Pancreas (tissue), 10 donors: Measurements from ENCODE around the gene NIPAL1. TPM values are rescaled to one million over a fixed set of nuclear protein-coding genes. Genes with fewer than 3 reads are reported as not detected.

Source experiments
- ATAC-seq, 4 donors: fragments of 200-7000 bp; cut with Tn5 transposase; one replicate each; pipeline versions ENCODE4 v1.8.0 to v1.9.1; 2020; ENCODE audit warnings: mild to moderate bottlenecking in 4 of 4, moderate library complexity in 4 of 4
- DNase-seq, 6 donors: peaks; one replicate each; pipeline ENCODE4 v3.0.0-alpha.2; 2020
- FAIRE-seq: peaks from 2 replicates; lab custom pipeline; 2012; peaks lifted over from hg19 to GRCh38; lab: Jason Lieb, UNC
- H3K27ac ChIP-seq, 4 donors: fragments of 200-600 bp; sonication (generic); 1 replicate in 3 of 4; 2 replicates in 1 of 4; pipeline versions ENCODE4 v1.5.0 to v1.8.0; 2020
- H3K27me3 ChIP-seq, 4 donors: fragments of 200-600 bp; one replicate each; pipeline ENCODE4 v1.8.0; 2021
- H3K36me3 ChIP-seq, 3 donors: fragments of 200-600 bp; sonication (generic) in 1 of 3; one replicate each; pipeline versions ENCODE4 v1.5.0 to v1.8.0; 2020 to 2021
- H3K4me1 ChIP-seq, 3 donors: fragments of 200-600 bp; one replicate each; pipeline ENCODE4 v1.8.0; 2021
- H3K4me3 ChIP-seq, 4 donors: fragments of 200-600 bp; sonication (generic) in 2 of 4; one replicate each; pipeline versions ENCODE4 v1.5.0 to v1.8.0; 2020 to 2021
- H3K9me3 ChIP-seq, 4 donors: fragments of 200-600 bp; one replicate each; pipeline ENCODE4 v1.8.0; 2021
- WGBS, 2 donors: extraction: QIAGEN DNeasy Blood & Tissue Kit; methylation state at CpG; one replicate each; pipeline ENCODE4 v1.1.7; 2013; 5-methylcytosine and 5-hydroxymethylcytosine counted together
- intact Hi-C, 3 donors: fragments of 100-400 bp; cut with DNase I; formaldehyde crosslinking; loops; one replicate each; pipeline versions ENCODE4 v1.11.1 to v1.14.2; 2022
- polyA plus RNA-seq, 2 donors: library from polyadenylated mRNA; stranded (reverse); fragments of 200-250 nt; gene quantifications; one replicate each; pipeline ENCODE4 v1.2.3, GENCODE V29; 2013
- total RNA-seq, 6 donors: library from RNA; stranded (reverse); fragmentation: NEBNext Ultra II Directional in 4 of 6; extraction: Animal tissue kit (Norgen Biotek cat#: 25700) in 4 of 6; gene quantifications; one replicate each; pipeline versions ENCODE4 v1.2.1 to v1.2.4, GENCODE V29; 2021 to 2023
- TF ChIP-seq, protein P1 (sequence below), 4 donors: fragments of 200-600 bp; sonication (generic) in 3 of 4; IDR thresholded peaks; one replicate each; pipeline versions ENCODE4 v1.5.0 to v1.8.0; 2021; ENCODE audit warnings: antibody characterized with exemption in 4 of 4
- donor health status: healthy with polysubstance abuse.
- donor health status: DM: no; HTN: no; CAD: no; lungs with moderate emphysema.
- donor health status: DM: no; HTN: no; CAD: no.
- donor health status: control.
- donor health status: control.
- donor health status: Bipolar disorder and iron deficiency.
- donor health status: DM: yes; HTN: yes; CAD: no.
- donor health status: DM: no; HTN: no; CAD: no.
- donor health status: DM: no; HTN: no; CAD: no.
- donor health status: DM: yes; HTN: yes; CAD: no.

Gene NIPAL1
- total and polyA plus RNA-seq, 8 donors, result 0.96 to 4.4 (median 2.2) TPM

DNA sequence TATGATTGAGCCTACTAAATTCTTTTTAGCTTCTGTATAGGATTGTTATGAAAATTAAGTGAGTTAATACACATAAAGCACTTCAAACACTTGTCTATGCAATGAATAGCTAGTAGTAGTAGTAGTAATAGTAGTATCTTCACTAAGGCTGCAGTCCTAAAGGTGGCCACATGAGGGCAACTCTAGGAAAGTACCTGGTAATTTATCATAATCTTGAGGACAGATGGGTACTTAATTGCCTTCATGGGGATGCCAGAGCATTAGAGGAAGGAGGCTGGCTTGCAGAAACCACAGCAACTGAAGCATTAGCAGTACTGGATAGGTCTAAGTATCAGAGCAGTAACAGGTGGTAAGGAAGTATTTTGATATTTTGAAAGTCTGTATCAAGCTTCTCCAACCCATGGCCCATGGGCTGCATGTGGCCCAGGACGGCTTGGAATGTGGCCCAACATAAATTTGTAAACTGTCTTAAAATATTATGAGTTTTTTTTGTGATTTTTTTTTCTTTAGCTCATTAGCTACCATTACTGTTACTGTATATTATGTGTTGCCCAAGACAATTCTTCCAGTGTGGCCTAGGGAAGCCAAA is 17.3 kb downstream of the NIPAL1 start:
- intact Hi-C loops, result no loop called here
- no peaks in the 10 kb centered on the region for H3K27me3 ChIP-seq
- no peak for FAIRE-seq
- WGBS, 2 donors, result 68 to 91% methylated on average over 1 of the region's 1 CpG
- TF ChIP-seq, protein P1, sequence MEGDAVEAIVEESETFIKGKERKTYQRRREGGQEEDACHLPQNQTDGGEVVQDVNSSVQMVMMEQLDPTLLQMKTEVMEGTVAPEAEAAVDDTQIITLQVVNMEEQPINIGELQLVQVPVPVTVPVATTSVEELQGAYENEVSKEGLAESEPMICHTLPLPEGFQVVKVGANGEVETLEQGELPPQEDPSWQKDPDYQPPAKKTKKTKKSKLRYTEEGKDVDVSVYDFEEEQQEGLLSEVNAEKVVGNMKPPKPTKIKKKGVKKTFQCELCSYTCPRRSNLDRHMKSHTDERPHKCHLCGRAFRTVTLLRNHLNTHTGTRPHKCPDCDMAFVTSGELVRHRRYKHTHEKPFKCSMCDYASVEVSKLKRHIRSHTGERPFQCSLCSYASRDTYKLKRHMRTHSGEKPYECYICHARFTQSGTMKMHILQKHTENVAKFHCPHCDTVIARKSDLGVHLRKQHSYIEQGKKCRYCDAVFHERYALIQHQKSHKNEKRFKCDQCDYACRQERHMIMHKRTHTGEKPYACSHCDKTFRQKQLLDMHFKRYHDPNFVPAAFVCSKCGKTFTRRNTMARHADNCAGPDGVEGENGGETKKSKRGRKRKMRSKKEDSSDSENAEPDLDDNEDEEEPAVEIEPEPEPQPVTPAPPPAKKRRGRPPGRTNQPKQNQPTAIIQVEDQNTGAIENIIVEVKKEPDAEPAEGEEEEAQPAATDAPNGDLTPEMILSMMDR (IDR thresholded peaks at IDR 0.05), result peak; percentile 19 to 49 (median 32)
- peak; percentile 46 to 78 (median 74) for ATAC-seq
- peak in 1 of 6 donors; percentile 32 for DNase-seq
- peaks cover 13 to 23% (median 18%) of the 10 kb centered on the region in 3 donors for H3K4me1 ChIP-seq
- no peak overlapping the region for H3K27ac ChIP-seq
- no peaks in the 10 kb centered on the region for H3K9me3 ChIP-seq
- no peak overlapping the region for H3K4me3 ChIP-seq
- H3K36me3 ChIP-seq, result no peaks in the 10 kb centered on the region

- TF ChIP-seq, protein P1 (IDR thresholded peaks at IDR 0.05), result no peak
- 87 to 90% methylated on average over 3 of the region's 3 CpGs for WGBS, 2 donors
- ATAC-seq (no peak), DNase-seq (no peak), FAIRE-seq (no peak)
- H3K4me1 ChIP-seq, result peaks cover 13 to 23% (median 18%) of the 10 kb centered on the region in 3 donors
- H3K9me3 ChIP-seq, result no peaks in the 10 kb centered on the region
- H3K27me3 ChIP-seq, result no peaks in the 10 kb centered on the region
- H3K27ac ChIP-seq, result no peak overlapping the region
- no peak overlapping the region for H3K4me3 ChIP-seq
- intact Hi-C loops, result no loop called here
- no peaks in the 10 kb centered on the region for H3K36me3 ChIP-seq
Observed at GRCh38 chr4:48035952-48036351, 19.4 kb downstream of the NIPAL1 start.

DNA sequence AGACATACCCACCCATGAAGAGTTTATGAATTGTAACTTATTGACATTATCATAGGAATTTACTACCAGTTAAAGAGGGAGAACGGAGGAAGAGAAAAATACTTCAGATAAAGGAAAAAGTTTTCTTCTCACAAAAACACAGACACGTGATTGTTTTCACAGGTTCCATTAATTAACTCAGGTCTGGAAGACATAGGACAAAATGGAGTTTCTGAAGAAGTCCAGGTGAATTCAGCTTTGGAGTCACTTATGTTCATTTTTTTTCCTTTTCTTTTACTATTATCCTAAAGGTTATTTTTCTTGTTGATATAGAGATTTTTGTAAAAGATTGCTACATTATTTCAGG is 20.5 kb downstream of the NIPAL1 start:
- H3K36me3 ChIP-seq, result no peaks in the 10 kb centered on the region
- H3K4me3 ChIP-seq, result no peak overlapping the region
- no peaks in the 10 kb centered on the region for H3K9me3 ChIP-seq
- H3K27ac ChIP-seq, result no peak overlapping the region
- H3K4me1 ChIP-seq, result peaks cover 11 to 17% (median 13%) of the 10 kb centered on the region in 3 donors
- intact Hi-C loops, result no loop called here
- WGBS, 2 donors, result 71 to 89% methylated on average over 2 of the region's 2 CpGs
- DNase-seq (no peak), ATAC-seq (no peak), FAIRE-seq (no peak)
- H3K27me3 ChIP-seq, result no peaks in the 10 kb centered on the region
- TF ChIP-seq, protein P1 (IDR thresholded peaks at IDR 0.05), result no peak

GRCh38 chr4:48038666-48039065 is 22.1 kb downstream of the NIPAL1 start:
- intact Hi-C loops, result no loop called here
- FAIRE-seq, result no peak
- 7% methylated on average over 2 of the region's 2 CpGs for WGBS, 2 donors

DNA sequence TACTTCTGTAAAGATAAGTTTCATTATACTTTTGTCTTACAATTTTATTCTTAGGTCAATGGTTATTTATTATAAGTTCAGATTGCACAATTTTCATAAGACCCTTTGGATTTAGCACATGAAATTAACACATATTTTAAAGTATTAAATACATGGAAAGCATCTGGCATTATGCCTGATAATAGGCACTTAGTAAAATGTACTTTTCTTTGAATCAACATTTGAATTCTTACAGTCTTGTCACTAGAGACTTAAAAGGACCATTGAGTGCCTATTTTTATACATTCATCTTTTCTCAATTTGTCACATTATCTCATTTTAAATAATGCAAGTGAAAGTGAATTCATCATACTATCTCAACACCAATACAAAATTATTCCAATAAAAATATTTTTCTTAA is 23.0 kb downstream of the NIPAL1 start:
- DNase-seq, result no peak
- Histone ChIP-seq H3K4me3 (no peak overlapping the region), H3K4me1 (peaks cover 0 to 13% (median 0%) of the 10 kb centered on the region in 3 donors), H3K36me3 (no peaks in the 10 kb centered on the region), H3K27ac (no peak overlapping the region), H3K27me3 (no peaks in the 10 kb centered on the region), H3K9me3 (no peaks in the 10 kb centered on the region)
- TF ChIP-seq, protein P1 (IDR thresholded peaks at IDR 0.05), result no peak
- FAIRE-seq, result peak; percentile 64
- ATAC-seq, result no peak
- intact Hi-C loops, result no loop called here

More at GRCh38 chr4:48038666-48039065, 22.1 kb downstream of the NIPAL1 start:
- Histone ChIP-seq H3K4me3 (no peak overlapping the region), H3K27me3 (no peaks in the 10 kb centered on the region), H3K4me1 (peaks cover 2 to 13% (median 4%) of the 10 kb centered on the region in 3 donors), H3K9me3 (no peaks in the 10 kb centered on the region), H3K27ac (no peak overlapping the region), H3K36me3 (no peaks in the 10 kb centered on the region)
- TF ChIP-seq, protein P1 (IDR thresholded peaks at IDR 0.05), result no peak
- no peak for DNase-seq
- no peak for ATAC-seq
